Stimulated activated CD8-positive, alpha-beta memory T cell treated with anti-CD3 and anti-CD28 coated beads, Interleukin-15, amount 100 ng/mL, for 24 hours (primary cell): ENCODE results near the gene GAR1.
"Not testable (repeated sequence)": the region's sequence is repeated elsewhere in the genome, so short reads cannot be mapped to it uniquely, and the experiment has no call there.

Source experiments
- DNase-seq: peaks from one replicate; pipeline ENCODE4 v3.0.0-alpha.2; 2020; ENCODE audit warnings: low read depth

GAR1 gene

GRCh38 chr4:109846395-109847098, 31.0 kb downstream of the GAR1 start:
- no peak for DNase-seq

GRCh38 chr4:109847896-109848442, 32.4 kb downstream of the GAR1 start, which contains the start of gene LRIT3:
LRIT3 (plus strand) TSS chr4:109848107; CDS start chr4:109848202, 95 bp downstream.
- DNase-seq = no peak

DNA sequence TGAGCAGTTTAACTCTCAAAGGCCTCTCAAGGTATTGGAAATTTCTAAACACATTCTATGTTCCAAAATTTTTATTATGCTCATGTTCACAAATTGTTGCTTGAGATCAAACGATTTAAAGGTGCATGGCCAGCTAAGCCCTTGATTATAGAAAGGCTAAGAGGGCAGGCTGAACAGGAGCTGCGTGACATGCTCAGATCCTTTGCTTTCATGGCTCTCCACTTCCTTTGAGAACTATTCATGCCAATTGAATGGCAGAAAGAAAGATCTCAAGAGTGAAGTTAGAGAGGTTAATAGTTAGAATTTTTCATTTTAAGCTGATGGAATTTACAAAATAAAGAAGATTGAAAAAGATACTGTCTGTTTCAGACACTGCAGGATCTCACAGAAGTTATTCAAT, 32.9 kb downstream of the GAR1 start:
- no peak for DNase-seq

GRCh38 chr4:109850601-109851000, 35.0 kb downstream of the GAR1 start:
- DNase-seq = no peak

DNA sequence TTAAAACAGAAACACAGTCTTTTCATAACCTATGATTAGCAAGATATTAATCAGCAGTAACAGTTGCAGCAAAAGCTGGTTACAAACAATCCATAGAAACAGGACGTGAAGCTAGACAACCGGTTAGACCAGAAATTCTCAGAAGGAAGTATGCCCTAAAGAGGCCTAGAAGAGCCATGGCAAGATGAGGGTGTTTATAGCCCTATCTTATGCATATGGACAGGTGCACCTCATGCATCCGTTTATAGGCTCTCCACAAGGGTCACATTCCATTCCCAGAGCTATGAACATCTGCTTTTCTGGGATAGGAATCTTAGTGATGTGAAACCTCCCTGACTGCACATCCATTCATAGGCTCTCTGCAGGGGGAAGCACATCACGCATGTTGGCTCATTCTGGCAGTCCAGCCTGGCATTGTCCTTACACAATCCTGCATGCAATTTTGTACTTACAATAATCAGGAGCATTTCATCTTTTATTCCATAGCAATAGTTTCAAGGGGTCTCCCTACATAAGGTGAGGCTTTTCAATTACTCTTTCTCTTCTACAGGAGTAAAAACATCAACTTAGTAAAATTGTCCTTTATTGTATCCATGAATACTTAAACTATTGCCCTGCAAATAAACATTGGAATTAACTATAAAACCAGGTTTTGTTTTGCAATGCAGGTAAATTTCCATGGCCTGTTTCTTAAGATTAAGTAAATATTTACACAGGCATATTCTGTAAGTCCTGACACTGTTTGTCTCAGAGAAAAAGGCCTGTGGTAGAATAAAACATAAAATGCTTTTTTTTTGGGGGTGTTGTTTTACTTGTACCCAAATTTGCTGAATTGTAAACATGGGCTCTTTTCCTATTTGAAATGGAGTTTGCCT, 44.1 kb downstream of the GAR1 start:
- not testable (repeated sequence) for DNase-seq

GRCh38 chr4:109861271-109861670, 45.7 kb downstream of the GAR1 start:
- no peak for DNase-seq

DNA sequence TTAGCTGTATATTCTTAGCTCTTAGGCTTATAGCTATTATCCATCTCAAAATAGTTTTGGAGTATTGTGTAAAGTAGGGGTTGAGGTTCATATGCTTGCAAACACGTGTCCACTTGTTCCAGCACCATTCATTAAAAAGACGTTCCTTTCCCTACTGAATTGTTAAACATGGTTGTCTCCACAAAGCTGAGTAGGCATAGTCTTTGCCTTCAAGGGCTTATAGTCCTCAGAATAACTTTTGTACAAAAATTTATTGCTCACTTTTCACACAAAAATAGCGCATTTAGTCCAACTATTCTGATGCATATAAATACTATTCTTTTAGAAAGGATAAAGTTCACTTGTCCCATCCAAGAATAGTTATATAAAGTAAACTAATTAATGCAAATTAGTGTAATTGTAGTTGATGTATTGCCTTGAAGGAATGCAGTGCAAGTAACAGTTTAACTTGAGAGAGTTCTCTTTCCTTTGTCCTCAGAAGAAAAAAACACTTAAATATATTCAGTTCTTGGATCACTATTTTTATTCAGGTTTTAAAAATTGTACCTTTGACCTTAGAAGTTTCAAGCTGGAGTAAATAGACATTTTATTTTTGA, 46.5 kb downstream of the GAR1 start:
- no peak for DNase-seq

DNA sequence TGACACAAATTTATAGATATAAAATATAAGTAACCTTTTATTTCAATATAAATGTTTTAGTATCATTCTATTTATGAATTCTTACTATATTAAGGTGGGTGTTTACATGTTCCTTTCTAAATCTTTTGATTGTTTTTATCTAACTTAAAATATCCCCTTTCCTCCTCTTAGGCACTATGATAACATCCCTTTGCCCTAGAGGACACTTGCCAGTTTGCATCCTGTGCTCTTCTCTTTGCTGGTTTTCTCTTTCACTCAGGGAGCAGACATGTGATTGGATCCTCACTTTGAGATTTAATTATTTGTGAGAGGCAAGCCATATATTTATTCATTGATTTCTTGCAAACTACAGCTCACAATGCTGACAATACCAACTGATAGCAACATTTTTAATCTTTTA, 48.6 kb downstream of the GAR1 start:
- DNase-seq = no peak

- no peak for DNase-seq
Observed at GRCh38 chr4:109870061-109870460, 54.5 kb downstream of the GAR1 start.

DNA sequence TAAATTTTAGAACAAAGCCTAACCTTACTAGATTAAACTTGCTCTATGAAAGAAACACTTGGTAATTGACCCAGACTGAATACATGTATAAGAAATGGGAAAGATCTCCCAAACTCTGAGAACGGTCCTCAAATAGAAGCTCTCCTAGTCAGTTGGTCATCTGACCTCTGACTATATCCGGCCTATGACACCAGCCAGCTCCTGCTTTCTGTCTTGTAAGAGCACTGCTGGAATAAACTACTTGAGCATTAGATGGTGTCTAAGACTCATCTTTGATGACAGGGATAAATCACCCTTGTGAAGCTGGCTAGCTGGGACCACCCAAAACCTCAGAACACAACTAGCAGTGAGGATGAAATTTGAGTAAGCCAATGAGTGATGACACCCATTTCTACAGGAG, 56.5 kb downstream of the GAR1 start:
- no peak for DNase-seq

- no peak for DNase-seq
Observed at GRCh38 chr4:109872950-109873656, 57.5 kb downstream of the GAR1 start.

- no peak for DNase-seq
Observed at GRCh38 chr4:109873791-109874514, 58.4 kb downstream of the GAR1 start.
